HepG2 (cell line): ENCODE results near the gene SYTL1. TPM values are rescaled to one million over a fixed set of nuclear protein-coding genes. Genes with fewer than 3 reads are reported as not detected.

Experiments
- FOSL1 ChIP-seq: sonication (generic); formaldehyde crosslinking; IDR thresholded peaks from 2 replicates; pipeline ENCODE4 v1.9.0; 2021; ENCODE audit warnings: missing genetic modification reagents, borderline replicate concordance
- GTF2F1 ChIP-seq: fragments of 150-350 bp; IDR thresholded peaks from 2 replicates; pipeline ENCODE4 v1.6.1; 2014; ENCODE audit warnings: low read length
- HNF1B ChIP-seq: sonication (generic); formaldehyde crosslinking; IDR thresholded peaks from 2 replicates; pipeline ENCODE4 v1.5.1; 2020; ENCODE audit warnings: mild to moderate bottlenecking, moderate library complexity, missing genetic modification reagents
- HNRNPL ChIP-seq: fragments of 200-400 bp; formaldehyde crosslinking; IDR thresholded peaks from 2 replicates; pipeline ENCODE4 v1.6.1; 2017; ENCODE audit warnings: mild to moderate bottlenecking, low read depth, low read length
- ISX ChIP-seq: sonication (generic); formaldehyde crosslinking; conservative IDR thresholded peaks from 2 replicates; pipeline ENCODE4 v1.5.0; 2020; ENCODE audit warnings: missing genetic modification reagents
- KLF12 ChIP-seq: sonication (generic); formaldehyde crosslinking; IDR thresholded peaks from 2 replicates; pipeline ENCODE4 v1.4.0; 2020; ENCODE audit warnings: missing genetic modification reagents, borderline replicate concordance
- PPARG ChIP-seq: conservative IDR thresholded peaks from 2 replicates; pipeline ENCODE4 v1.6.1; 2016; ENCODE audit warnings: missing biosample characterization, missing genetic modification reagents
- RELA ChIP-seq: sonication (generic); formaldehyde crosslinking; IDR thresholded peaks from 2 replicates; pipeline ENCODE4 v1.4.0; 2020; ENCODE audit warnings: missing genetic modification reagents
- SNAPC5 ChIP-seq: sonication (generic); formaldehyde crosslinking; IDR thresholded peaks from 2 replicates; pipeline ENCODE4 v1.8.1; 2023; ENCODE audit warnings: mild to moderate bottlenecking, missing genetic modification reagents, borderline replicate concordance
- U2AF2 ChIP-seq: fragments of 200-400 bp; formaldehyde crosslinking; IDR thresholded peaks from 2 replicates; pipeline ENCODE4 v1.6.1; 2017; ENCODE audit warnings: low read depth, mild to moderate bottlenecking, low read length
- XRCC5 ChIP-seq: fragments of 200-400 bp; formaldehyde crosslinking; optimal IDR thresholded peaks from 2 replicates; pipeline ENCODE3; 2017; ENCODE audit warnings: mild to moderate bottlenecking, low read length
- ZBTB7A ChIP-seq: sonication (generic); formaldehyde crosslinking; IDR thresholded peaks from 2 replicates; pipeline ENCODE4 v1.8.0; 2022; ENCODE audit warnings: mild to moderate bottlenecking, missing genetic modification reagents
- ZKSCAN8 ChIP-seq: IDR thresholded peaks from 2 replicates; pipeline ENCODE4 v1.6.1; 2016; ENCODE audit warnings: borderline replicate concordance, missing genetic modification reagents, missing compliant biosample characterization
- ZNF382 ChIP-seq: sonication (generic); formaldehyde crosslinking; IDR thresholded peaks from 2 replicates; pipeline ENCODE4 v1.5.0; 2020; ENCODE audit warnings: missing genetic modification reagents, mild to moderate bottlenecking, borderline replicate concordance
- ZNF503 ChIP-seq: sonication (generic); formaldehyde crosslinking; IDR thresholded peaks from 2 replicates; pipeline ENCODE4 v1.4.0; 2020; ENCODE audit warnings: missing genetic modification reagents
- ZNF530 ChIP-seq: sonication (generic); formaldehyde crosslinking; IDR thresholded peaks from 2 replicates; pipeline ENCODE4 v1.5.0; 2020; ENCODE audit warnings: low read depth, mild to moderate bottlenecking, missing genetic modification reagents
- ZNF619 ChIP-seq: sonication (generic); formaldehyde crosslinking; IDR thresholded peaks from 2 replicates; pipeline ENCODE4 v1.4.0; 2020; ENCODE audit warnings: mild to moderate bottlenecking, missing genetic modification reagents
- ZNF770 ChIP-seq: sonication (generic); formaldehyde crosslinking; IDR thresholded peaks from 2 replicates; pipeline ENCODE4 v1.5.0; 2020; ENCODE audit warnings: mild to moderate bottlenecking, missing genetic modification reagents
- ZNF773 ChIP-seq: sonication (generic); formaldehyde crosslinking; IDR thresholded peaks from 2 replicates; pipeline ENCODE4 v1.4.0; 2020; ENCODE audit warnings: missing genetic modification reagents, borderline replicate concordance
- ZNF878 ChIP-seq: sonication (generic); formaldehyde crosslinking; IDR thresholded peaks from 2 replicates; pipeline ENCODE4 v1.8.1; 2023; ENCODE audit warnings: mild to moderate bottlenecking, missing genetic modification reagents, moderate library complexity
- ZUFSP ChIP-seq: sonication (generic); formaldehyde crosslinking; IDR thresholded peaks from 2 replicates; pipeline ENCODE4 v1.9.0; 2021; ENCODE audit warnings: missing genetic modification reagents, mild to moderate bottlenecking, borderline replicate concordance
- polyA plus RNA-seq, 8 experiments: library from polyadenylated mRNA; depleted of rRNA in 3 of 8; stranded (reverse) in 7 of 8; unstranded in 1 of 8; fragments of >200 nt; fragmentation: Illumina TruSeq in 4 of 8; extraction: Trizol in 4 of 8; gene quantifications; 2 replicates each; pipeline versions ENCODE4 v1.2.1 to v1.2.3, GENCODE V29; 2011 to 2016; ENCODE audit warnings: low read depth in 4 of 8, missing spikeins in 1 of 8, mixed read lengths in 1 of 8; ENCODE audit not compliant: insufficient read depth in 1 of 8
- total RNA-seq, 5 experiments: library from RNA; depleted of rRNA; stranded (reverse); fragments of >200 nt; fragmentation: Illumina TruSeq; extraction: Trizol; gene quantifications; 2 replicates each; pipeline ENCODE4 v1.2.3, GENCODE V29; 2016; ENCODE audit warnings: low read depth in 1 of 5

SYTL1 gene
- total and polyA plus RNA-seq, 2 of the 13 experiments (the other 11 are each of a cell fraction or from before 2014, with no cell fraction given) = 11.1 to 17.8 TPM

GRCh38 chr1:27321813-27322568, 19.8 kb upstream of the SYTL1 start, which contains the start of gene TMEM222 (continued):
- TF ChIP-seq ZNF382 (CRISPR knock-in tag) (no peak), ZNF773 (CRISPR knock-in tag) (0 out of 2 replicates have a peak, but pooled peaks have one; percentile 12), U2AF2 (no peak), ZBTB7A (CRISPR knock-in tag) (0 out of 2 replicates have a peak, but pooled peaks have one; percentile 20), ZNF619 (CRISPR knock-in tag) (peak; percentile 78; the same call in 1 of the 2 replicates), ZNF503 (peak; percentile 70; the same call in 1 of the 2 replicates), ZNF530 (no peak), ZNF878 (CRISPR knock-in tag) (peak; percentile 79; the same call in 1 of the 2 replicates), GTF2F1 (no peak), PPARG (CRISPR knock-in tag) (peak; percentile 73; the same call in 1 of the 2 replicates), ZNF770 (peak; percentile 67), FOSL1 (no peak), KLF12 (peak; percentile 99), XRCC5 (peak; percentile 98), HNRNPL (0 out of 2 replicates have a peak, but pooled peaks have one; percentile 45), RELA (CRISPR knock-in tag) (no peak), ZUFSP (CRISPR knock-in tag) (no peak), SNAPC5 (CRISPR knock-in tag) (no peak; the same call in 1 of the 2 replicates), ISX (CRISPR knock-in tag) (no peak), HNF1B (peak; percentile 93), ZKSCAN8 (CRISPR knock-in tag) (peak; percentile 73; the same call in 1 of the 2 replicates)
